HCT116 (cell line): ENCODE results near the gene SELENON. TPM values are rescaled to one million over a fixed set of nuclear protein-coding genes. Genes with fewer than 3 reads are reported as not detected.
"Not testable (repeated sequence)": the region's sequence is repeated elsewhere in the genome, so short reads cannot be mapped to it uniquely, and the experiment has no call there.

ENCODE experiments used
- ATAC-seq: fragments of 200-7000 bp; cut with Tn5 transposase; 2 replicates; pipeline ENCODE4 v1.9.1; 2020; ENCODE audit warnings: mild to moderate bottlenecking, moderate library complexity
- BruUV-seq: library from RNA; stranded (reverse); fragments of 400-500 nt; replicated peaks from 2 replicates; lab custom pipeline; 2021; lab: Mats Ljungman, UMichigan
- CTCF ChIA-PET: fragments of 300-600 bp; sonication (Branson Sonifier 250); formaldehyde crosslinking; loops from one replicate; lab custom pipeline; 2021; ENCODE audit warnings: antibody characterized with exemption; lab: Charles Lee
- POLR2A ChIA-PET: fragments of 300-600, 350-600 bp; sonication (Branson Sonifier 250); formaldehyde crosslinking; loops from one replicate; lab custom pipeline; 2021; ENCODE audit warnings: antibody characterized with exemption; lab: Charles Lee
- RAD21 ChIA-PET, 2 experiments: fragments of 300-600 bp; sonication (Branson Sonifier 250); formaldehyde crosslinking; loops; one replicate each; lab custom pipeline; 2023; ENCODE audit warnings: low total read pairs in 2 of 2; ENCODE audit not compliant: uncharacterized antibody in 2 of 2, unreplicated experiment in 2 of 2, low non-redundant PET in 1 of 2; lab: Charles Lee
- DNase-seq: peaks from one replicate; pipeline ENCODE4 v3.0.0-alpha.2; 2010; ENCODE audit warnings: low read depth, low spot score
- H2AFZ ChIP-seq: fragments of 200-600 bp; shearing (Covaris generic), sonication (generic); 2 replicates; pipeline ENCODE4 v1.6.1; 2017; ENCODE audit warnings: low read depth, mixed run types, mixed read lengths, antibody characterized with exemption, low read length; ENCODE audit not compliant: poor library complexity, severe bottlenecking
- H3K27ac ChIP-seq: 2 replicates; pipeline ENCODE4 v1.5.1; 2012; ENCODE audit warnings: low read depth, low read length
- H3K27me3 ChIP-seq: fragments of 200-600 bp; sonication (generic); 2 replicates; pipeline ENCODE4 v1.6.1; 2016; ENCODE audit warnings: mixed run types, low read length, mixed read lengths; ENCODE audit not compliant: insufficient read depth
- H3K36me3 ChIP-seq, 2 experiments: fragments of 200-500 bp in 1 of 2; fragments of 200-600 bp in 1 of 2; sonication (Bioruptor generic) in 1 of 2; sonication (generic) in 1 of 2; 2 replicates each; pipeline versions ENCODE4 v1.5.1 to v1.6.1; 2014 to 2016; ENCODE audit warnings: low read length in 2 of 2, inconsistent platforms in 1 of 2, mixed read lengths in 1 of 2, mixed run types in 1 of 2; ENCODE audit not compliant: insufficient read depth in 2 of 2, control insufficient read depth in 1 of 2
- H3K4me1 ChIP-seq, 2 experiments: fragments of 200-600 bp in 1 of 2; sonication (generic) in 1 of 2; 2 replicates each; pipeline versions ENCODE4 v1.5.1 to v1.6.1; 2012 to 2017; ENCODE audit warnings: low read length in 2 of 2, inconsistent platforms in 1 of 2, mild to moderate bottlenecking in 1 of 2, mixed read lengths in 1 of 2, mixed run types in 1 of 2, moderate library complexity in 1 of 2; ENCODE audit not compliant: insufficient read depth in 2 of 2, control insufficient read depth in 1 of 2
- H3K4me2 ChIP-seq: fragments of 200-600 bp; sonication (generic); 2 replicates; pipeline ENCODE4 v1.6.1; 2017; ENCODE audit warnings: mixed run types, low read length, mixed read lengths
- H3K4me3 ChIP-seq, 2 experiments: fragments of 200-600 bp in 1 of 2; sonication (generic) in 1 of 2; replicated peaks in 1 of 2; 2 replicates each; pipeline ENCODE4 v1.5.1; 2011 to 2016; ENCODE audit warnings: low read length in 2 of 2, control low read depth in 1 of 2, low read depth in 1 of 2, mild to moderate bottlenecking in 1 of 2, mixed read lengths in 1 of 2, mixed run types in 1 of 2
- H3K79me2 ChIP-seq: fragments of 200-600 bp; sonication (generic); 2 replicates; pipeline ENCODE4 v1.6.1; 2017; ENCODE audit warnings: mild to moderate bottlenecking, mixed run types, low read length, moderate library complexity, mixed read lengths; ENCODE audit not compliant: insufficient read depth
- H3K9ac ChIP-seq: fragments of 200-600 bp; sonication (generic); 2 replicates; pipeline ENCODE4 v1.6.1; 2016; ENCODE audit warnings: low read length, mixed read lengths
- H3K9me2 ChIP-seq: fragments of 200-600 bp; sonication (generic), shearing (Covaris generic); 2 replicates; pipeline ENCODE4 v1.6.1; 2017; ENCODE audit warnings: mixed run types, mild to moderate bottlenecking, moderate library complexity; ENCODE audit not compliant: insufficient read depth
- H3K9me3 ChIP-seq, 2 experiments: fragments of 200-500 bp in 1 of 2; fragments of 200-600 bp in 1 of 2; sonication (Bioruptor generic) in 1 of 2; sonication (generic) in 1 of 2; 2 replicates each; pipeline ENCODE4 v1.6.1; 2014 to 2017; ENCODE audit warnings: low read length in 2 of 2, mixed read lengths in 2 of 2, inconsistent platforms in 1 of 2, low read depth in 1 of 2, mild to moderate bottlenecking in 1 of 2, mixed run types in 1 of 2, moderate library complexity in 1 of 2; ENCODE audit not compliant: control insufficient read depth in 1 of 2, insufficient read depth in 1 of 2
- H4K20me1 ChIP-seq: fragments of 200-600 bp; sonication (generic), shearing (Covaris generic); 2 replicates; pipeline ENCODE4 v1.6.1; 2017; ENCODE audit warnings: mixed run types, mild to moderate bottlenecking, moderate library complexity; ENCODE audit not compliant: insufficient read depth
- CTCF ChIP-seq, 3 experiments: fragments of 200-600 bp in 1 of 3; sonication (generic) in 1 of 3; IDR thresholded peaks in 2 of 3; conservative IDR thresholded peaks in 1 of 3; 2 replicates each; pipeline ENCODE4 v1.5.1; 2012 to 2017; ENCODE audit warnings: low read depth in 2 of 3, low read length in 2 of 3, antibody characterized with exemption in 1 of 3, borderline replicate concordance in 1 of 3, control low read depth in 1 of 3, mild to moderate bottlenecking in 1 of 3, mixed read lengths in 1 of 3, mixed run types in 1 of 3, moderate library complexity in 1 of 3; ENCODE audit not compliant: insufficient read depth in 1 of 3
- EZH2 ChIP-seq: fragments of 200-600 bp; sonication (generic); IDR thresholded peaks from 2 replicates; pipeline ENCODE4 v1.6.1; 2017; ENCODE audit warnings: antibody characterized with exemption, mixed run types
- RAD21 ChIP-seq: IDR thresholded peaks from 2 replicates; pipeline ENCODE4 v1.6.1; 2012; ENCODE audit warnings: low read depth, mild to moderate bottlenecking
- YY1 ChIP-seq: IDR thresholded peaks from 2 replicates; pipeline ENCODE4 v1.6.1; 2011; ENCODE audit warnings: low read length, low read depth, moderate library complexity, mild to moderate bottlenecking; ENCODE audit not compliant: insufficient replicate concordance; ENCODE audit errors: extremely low read depth
- intact Hi-C: fragments of 100-400 bp; cut with micrococcal nuclease; formaldehyde crosslinking; loops from 2 replicates; pipeline ENCODE4 v1.10.0; 2022
- total RNA-seq: library from RNA; stranded (reverse); gene quantifications from one replicate; pipeline ENCODE4 v1.2.1, GENCODE V29; 2021; ENCODE audit not compliant: unreplicated experiment

The SELENON gene
- total RNA-seq, 1 experiment from 2014 or later = 85.1 TPM

- DNase-seq (no peak), ATAC-seq (peak; percentile 88)
- H3K27ac ChIP-seq = no peak overlapping the region
- H3K27me3 ChIP-seq = no peaks in the 10 kb centered on the region
- peaks cover 15 to 22% of the 10 kb centered on the region in 2 experiments; a peak in 3 of 4 replicates for H3K36me3 ChIP-seq
- H3K4me2 ChIP-seq = no peak overlapping the region
- POLR2A ChIA-PET = interaction anchor here (1.5 kb wide), 1 partner anchor 12 kb away, joined by 3 read pairs; no protein-coding TSS in a partner anchor
- TF ChIP-seq CTCF (IDR thresholded peaks at IDR 0.05 in 2 of 3, conservative IDR thresholded peaks at IDR 0.05 in 1 of 3; ENCODE audit: borderline replicate concordance in 1 of 3, insufficient read depth in 1 of 3, low read depth in 2 of 3, low read length in 2 of 3) (peak; percentile 69 to 70 (median 70)), EZH2 (no peak), YY1 (peak; percentile 7), RAD21 (peak; percentile 82)
- RAD21 ChIA-PET = interaction anchor here in 1 of 2 experiments (1.0 kb wide), 1 partner anchor 53 kb away, joined by 3 read pairs; no protein-coding TSS in a partner anchor
- H4K20me1 ChIP-seq = no peaks in the 10 kb centered on the region
- H2AFZ ChIP-seq = no peak overlapping the region
- H3K4me1 ChIP-seq = peaks cover 0 to 3% of the 10 kb centered on the region in 2 experiments; a peak in 1 of 4 replicates
- BruUV-seq = no TSS peak
- H3K79me2 ChIP-seq = peaks cover 92% of the 10 kb centered on the region
- H3K4me3 ChIP-seq = no peak overlapping the region
- no peaks in the 10 kb centered on the region for H3K9me3 ChIP-seq
- CTCF ChIA-PET = interaction anchor here (0.7 to 1.3 kb wide), 9 partner anchors 8 to 554 kb away, joined by 3 to 7 read pairs (median 3); partner anchors contain the start of genes MTFR1L, PAFAH2 and PAQR7
- no peaks in the 10 kb centered on the region for H3K9me2 ChIP-seq
- intact Hi-C loops = loop anchor here (1.0 kb wide), 2 partner anchors 53 to 161 kb away; partner anchors contain the start of gene PAFAH2
- no peak overlapping the region for H3K9ac ChIP-seq
Observed at GRCh38 chr1:25837262-25837875, 37.4 kb downstream of the SELENON start.

GRCh38 chr1:25839808-25840207, 39.8 kb downstream of the SELENON start:
- H3K9me2 ChIP-seq, H3K4me1 ChIP-seq, H3K4me3 ChIP-seq, intact Hi-C loops, BruUV-seq, H3K27me3 ChIP-seq, DNase-seq, H3K9me3 ChIP-seq, RAD21 ChIA-PET, H4K20me1 ChIP-seq, H2AFZ ChIP-seq, POLR2A ChIA-PET, H3K27ac ChIP-seq, ATAC-seq, H3K9ac ChIP-seq, H3K4me2 ChIP-seq: not testable (repeated sequence)
- H3K79me2 ChIP-seq = peaks cover 92% of the 10 kb centered on the region
- CTCF ChIA-PET = interaction anchor here (0.6 kb wide), 1 partner anchor 56 kb away, joined by 3 read pairs; no protein-coding TSS in a partner anchor
- H3K36me3 ChIP-seq = peaks cover 0 to 14% of the 10 kb centered on the region in 2 experiments; a peak in 1 of 4 replicates
